GM12891 (cell line): ENCODE measurements around the gene PKNOX2.

Source experiments
- DNase-seq: peaks from one replicate; pipeline ENCODE4 v3.0.0; 2011; ENCODE audit warnings: low spot score; ENCODE audit not compliant: insufficient read length
- FAIRE-seq: peaks from 2 replicates; lab custom pipeline; 2011; peaks lifted over from hg19 to GRCh38; lab: Jason Lieb, UNC
- PAX5 ChIP-seq: IDR thresholded peaks from 2 replicates; pipeline ENCODE4 v1.6.1; 2011; ENCODE audit warnings: low read length, moderate library complexity, mild to moderate bottlenecking; ENCODE audit not compliant: insufficient read depth, severe bottlenecking
- POLR2A ChIP-seq: IDR thresholded peaks from 2 replicates; pipeline ENCODE4 v1.6.1; 2011; ENCODE audit warnings: low read depth, low read length, control low read depth
- POLR2AphosphoS5 ChIP-seq: IDR thresholded peaks from 2 replicates; pipeline ENCODE4 v1.6.1; 2011; ENCODE audit warnings: low read depth, low read length, control low read depth
- POU2F2 ChIP-seq: IDR thresholded peaks from 2 replicates; pipeline ENCODE4 v1.6.1; 2011; ENCODE audit warnings: low read depth, mild to moderate bottlenecking, control low read depth, low read length, moderate library complexity
- SPI1 ChIP-seq: IDR thresholded peaks from 2 replicates; pipeline ENCODE4 v1.6.1; 2011; ENCODE audit warnings: low read depth, low read length, control low read depth
- TAF1 ChIP-seq: IDR thresholded peaks from 2 replicates; pipeline ENCODE4 v1.6.1; 2011; ENCODE audit warnings: low read depth, low read length, control low read depth

PKNOX2 gene

DNA sequence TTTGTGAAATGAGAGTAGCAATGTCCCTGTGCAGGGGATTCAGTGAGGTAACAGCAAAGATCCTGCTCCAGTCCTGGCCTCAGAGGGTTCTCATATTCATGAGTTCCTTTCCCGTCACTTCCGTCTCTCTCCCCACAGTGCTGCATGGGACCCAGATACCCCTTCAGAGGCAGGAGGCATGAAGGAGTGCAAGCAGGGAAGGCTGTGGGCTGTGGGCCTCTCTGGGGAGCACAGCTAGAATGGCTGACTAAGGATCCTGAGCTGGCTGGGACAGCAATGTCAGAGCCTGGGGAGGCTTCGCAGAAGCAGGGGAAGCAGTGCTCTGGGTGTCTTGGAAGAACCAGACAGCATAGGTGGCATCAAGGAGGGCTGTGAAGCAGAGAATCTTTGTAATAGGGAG is 13.0 kb downstream of the PKNOX2 start:
- TF ChIP-seq POLR2A: no peak
- no peak for TF ChIP-seq POLR2AphosphoS5
- TF ChIP-seq TAF1: no peak
- TF ChIP-seq SPI1: no peak
- no peak for TF ChIP-seq POU2F2
- no peak for TF ChIP-seq PAX5
- no peak for DNase-seq
- no peak for FAIRE-seq

DNA sequence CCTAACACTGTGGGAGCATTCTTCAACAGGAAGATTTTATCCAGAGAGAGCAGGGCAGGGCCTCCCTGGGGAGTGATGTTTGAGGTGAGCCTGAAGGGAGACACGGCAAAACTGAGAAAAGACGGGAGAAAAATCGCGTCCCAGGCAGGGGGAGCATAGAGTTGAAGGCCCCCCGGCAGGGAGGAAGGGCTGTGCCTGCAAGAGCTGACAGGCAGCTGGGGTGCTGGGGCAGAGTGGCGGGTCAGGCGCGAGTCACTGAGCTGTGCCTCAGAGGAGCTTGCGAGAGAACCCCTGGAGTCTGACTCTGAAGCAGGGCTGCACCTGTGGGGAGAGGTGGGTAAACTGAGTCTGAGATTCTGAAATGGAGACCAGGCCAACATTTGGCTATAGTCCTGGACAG is 14.8 kb downstream of the PKNOX2 start:
- FAIRE-seq (no peak), DNase-seq (no peak)
- no peak for TF ChIP-seq SPI1

DNA sequence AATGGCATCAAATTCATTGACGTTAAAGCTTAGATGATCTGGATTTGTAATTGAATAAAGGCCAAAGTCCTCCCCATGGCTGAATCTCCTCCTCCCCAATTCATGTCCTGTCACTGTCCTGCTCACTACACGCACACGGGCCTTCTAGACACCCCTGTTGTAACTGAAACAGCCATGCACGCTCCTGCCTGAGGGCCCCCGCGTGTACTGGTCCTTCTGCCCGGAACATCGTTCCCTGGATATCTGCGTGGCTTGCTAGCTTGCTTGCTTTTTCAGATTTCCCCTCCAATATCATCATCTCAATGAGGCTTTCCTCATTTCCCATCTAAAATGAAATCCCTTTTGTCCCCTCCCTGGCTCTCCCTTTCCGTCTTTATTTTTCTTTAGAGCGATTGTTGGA is 15.3 kb downstream of the PKNOX2 start:
- no peak for TF ChIP-seq SPI1
- no peak for TF ChIP-seq POLR2A
- no peak for TF ChIP-seq POLR2AphosphoS5
- TF ChIP-seq TAF1: no peak
- no peak for TF ChIP-seq PAX5
- TF ChIP-seq POU2F2: no peak
- FAIRE-seq (no peak), DNase-seq (no peak)

DNA sequence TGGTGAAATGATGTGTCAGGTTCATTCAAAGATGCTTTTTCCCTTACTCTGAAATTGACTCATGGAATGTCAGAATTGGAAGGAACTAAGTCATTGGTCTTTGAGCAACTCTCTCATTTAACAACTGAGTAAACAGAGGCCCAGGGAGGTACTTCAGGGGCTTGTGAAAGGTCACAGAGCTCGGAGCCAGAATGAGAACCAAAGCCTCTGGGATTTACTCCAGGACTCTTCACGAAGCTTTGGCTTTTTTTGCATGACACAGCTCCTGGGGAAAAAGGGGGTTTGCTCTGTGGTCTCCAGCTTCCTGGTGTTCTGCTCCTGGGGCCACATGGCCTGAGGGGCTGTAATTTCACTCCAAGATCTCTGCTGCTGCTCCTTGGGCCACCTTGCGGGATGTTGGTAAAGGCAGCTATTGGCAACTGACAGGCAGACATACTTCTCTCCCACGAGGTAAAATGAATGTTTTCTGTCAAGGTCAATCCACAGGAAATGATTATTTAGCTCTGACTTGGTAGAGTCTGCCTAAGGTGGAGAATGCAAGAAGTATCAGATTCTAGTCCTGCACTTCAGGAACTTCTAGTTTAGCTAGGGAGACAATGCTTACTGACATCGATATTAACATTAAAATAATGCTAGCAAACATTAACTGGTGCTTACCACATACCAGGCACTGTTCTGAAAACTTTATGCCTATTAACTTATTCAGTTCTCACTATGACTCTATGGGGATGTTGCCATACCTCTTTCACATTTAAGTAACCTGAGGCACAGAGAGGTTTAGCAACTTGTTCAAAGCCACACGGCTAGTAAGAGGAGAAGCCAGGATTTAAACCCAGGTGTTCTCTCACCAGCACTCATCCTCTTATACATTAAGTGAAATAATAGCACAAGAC is 16.1 kb downstream of the PKNOX2 start:
- TF ChIP-seq POLR2A: no peak
- TF ChIP-seq POU2F2: no peak
- no peak for TF ChIP-seq POLR2AphosphoS5
- no peak for TF ChIP-seq TAF1
- no peak for TF ChIP-seq PAX5
- FAIRE-seq: no peak
- no peak for DNase-seq

DNA sequence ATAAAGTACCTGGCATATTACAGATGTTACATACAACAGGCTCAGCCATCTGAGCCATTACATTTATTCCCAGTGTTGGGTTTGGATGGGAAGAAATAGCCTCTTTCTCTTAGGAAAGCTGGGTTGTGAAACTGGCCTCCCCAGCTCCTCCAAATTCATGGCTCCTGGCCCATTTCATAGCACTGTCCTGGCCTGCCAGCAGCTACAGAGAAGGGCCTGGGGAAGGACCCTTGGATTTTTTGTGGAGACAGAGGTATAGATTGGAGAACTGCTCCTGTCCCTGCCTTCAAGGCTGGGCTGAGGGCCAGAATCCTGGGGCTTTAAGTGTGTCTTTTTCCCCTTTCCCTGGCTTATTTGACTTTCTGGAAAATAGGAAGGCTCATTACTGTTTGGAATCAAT is 18.0 kb downstream of the PKNOX2 start:
- no peak for TF ChIP-seq SPI1
- no peak for TF ChIP-seq TAF1
- TF ChIP-seq PAX5: no peak
- no peak for TF ChIP-seq POU2F2
- no peak for TF ChIP-seq POLR2A
- no peak for TF ChIP-seq POLR2AphosphoS5
- DNase-seq: no peak
- no peak for FAIRE-seq

DNA sequence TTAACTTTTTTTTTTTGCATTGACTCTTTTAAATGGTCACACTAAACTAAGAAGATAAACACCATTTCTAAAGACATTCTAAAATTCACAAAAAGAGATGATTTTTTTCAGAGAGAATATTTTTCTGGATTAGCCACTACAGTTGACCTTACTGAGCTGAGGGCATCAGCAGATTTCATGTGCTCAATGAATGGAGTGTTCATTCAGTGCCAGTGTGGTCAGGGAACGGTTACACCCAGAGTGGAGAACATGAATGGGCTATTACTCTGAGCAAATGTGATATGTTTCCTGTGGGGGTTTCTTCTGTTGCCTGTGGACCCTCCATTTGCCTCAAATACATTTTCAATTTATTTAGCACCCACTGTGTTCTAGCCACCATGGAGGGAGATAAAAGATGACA is 19.1 kb downstream of the PKNOX2 start:
- no peak for FAIRE-seq
- TF ChIP-seq POU2F2 (no peak), TAF1 (no peak), SPI1 (no peak), POLR2A (no peak), PAX5 (no peak), POLR2AphosphoS5 (no peak)
- DNase-seq: no peak

DNA sequence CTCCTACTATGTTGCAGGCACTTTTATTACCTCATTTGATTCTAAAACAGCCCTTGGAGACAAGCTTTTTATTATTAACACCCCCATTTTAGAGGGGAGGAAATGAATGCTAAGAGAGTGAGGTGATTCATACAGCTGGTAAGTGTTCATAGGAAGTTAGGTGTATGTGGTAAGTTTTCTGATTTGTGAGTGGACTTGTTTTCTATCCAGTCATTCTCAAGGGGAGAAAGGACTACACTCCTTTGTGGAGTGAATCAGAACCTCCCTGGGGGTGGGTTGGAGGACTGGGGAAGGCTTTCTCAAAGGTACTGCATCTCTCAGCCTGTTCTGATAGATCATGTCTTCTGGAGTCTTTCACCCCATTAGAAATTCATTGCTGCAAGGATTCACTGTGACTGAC is 23.5 kb downstream of the PKNOX2 start:
- FAIRE-seq (no peak), DNase-seq (no peak)

DNA sequence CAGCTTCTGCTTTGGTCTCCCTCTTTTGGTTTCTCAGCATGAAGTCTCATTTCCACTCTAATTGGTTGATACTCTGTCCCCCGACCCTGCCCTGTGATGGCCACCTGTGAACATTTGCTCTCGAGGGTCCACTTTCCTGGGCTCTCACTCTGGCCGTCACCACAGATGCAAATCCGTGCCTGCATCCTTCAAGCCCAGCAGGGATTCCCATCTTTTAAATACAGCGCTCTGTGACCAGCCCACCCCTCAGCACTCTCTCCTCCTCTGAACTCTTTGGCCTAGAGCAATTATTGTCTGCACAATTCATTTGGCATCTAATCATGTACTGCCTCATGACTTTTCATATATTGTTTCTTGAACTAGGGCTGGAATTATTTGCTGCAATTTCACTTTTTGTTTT is 26.0 kb downstream of the PKNOX2 start:
- FAIRE-seq: no peak
- DNase-seq: no peak
- no peak for TF ChIP-seq POLR2AphosphoS5
- no peak for TF ChIP-seq TAF1

More for the DNA sequence above, 23.5 kb downstream of the PKNOX2 start:
- no peak for TF ChIP-seq POLR2AphosphoS5
- TF ChIP-seq POU2F2: no peak
- no peak for TF ChIP-seq SPI1
- TF ChIP-seq POLR2A: no peak
- TF ChIP-seq PAX5: no peak
- TF ChIP-seq TAF1: no peak

DNA sequence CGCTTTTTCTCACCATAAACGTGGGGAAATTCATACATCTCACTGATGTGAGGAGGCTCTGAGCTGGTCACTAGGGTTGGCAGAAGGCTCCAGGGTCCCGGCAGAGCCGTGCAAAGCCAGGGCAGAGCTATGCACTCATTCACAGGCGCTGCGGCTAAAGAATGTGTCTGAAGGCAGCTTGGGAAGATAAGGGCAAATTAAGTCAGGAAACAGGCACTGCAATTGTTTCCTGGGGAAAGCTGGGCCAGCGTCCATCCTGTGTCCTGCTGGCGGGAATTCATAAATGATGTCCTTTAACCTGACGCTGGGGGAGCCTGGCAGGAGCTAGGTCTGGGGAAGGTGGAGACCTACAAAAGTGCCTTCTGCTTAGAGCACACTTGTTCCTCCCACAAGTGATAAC is 27.6 kb downstream of the PKNOX2 start:
- TF ChIP-seq TAF1: no peak
- TF ChIP-seq POLR2AphosphoS5: no peak
- no peak for TF ChIP-seq PAX5
- no peak for TF ChIP-seq POLR2A
- no peak for TF ChIP-seq POU2F2
- no peak for TF ChIP-seq SPI1
- FAIRE-seq: no peak
- DNase-seq: no peak

DNA sequence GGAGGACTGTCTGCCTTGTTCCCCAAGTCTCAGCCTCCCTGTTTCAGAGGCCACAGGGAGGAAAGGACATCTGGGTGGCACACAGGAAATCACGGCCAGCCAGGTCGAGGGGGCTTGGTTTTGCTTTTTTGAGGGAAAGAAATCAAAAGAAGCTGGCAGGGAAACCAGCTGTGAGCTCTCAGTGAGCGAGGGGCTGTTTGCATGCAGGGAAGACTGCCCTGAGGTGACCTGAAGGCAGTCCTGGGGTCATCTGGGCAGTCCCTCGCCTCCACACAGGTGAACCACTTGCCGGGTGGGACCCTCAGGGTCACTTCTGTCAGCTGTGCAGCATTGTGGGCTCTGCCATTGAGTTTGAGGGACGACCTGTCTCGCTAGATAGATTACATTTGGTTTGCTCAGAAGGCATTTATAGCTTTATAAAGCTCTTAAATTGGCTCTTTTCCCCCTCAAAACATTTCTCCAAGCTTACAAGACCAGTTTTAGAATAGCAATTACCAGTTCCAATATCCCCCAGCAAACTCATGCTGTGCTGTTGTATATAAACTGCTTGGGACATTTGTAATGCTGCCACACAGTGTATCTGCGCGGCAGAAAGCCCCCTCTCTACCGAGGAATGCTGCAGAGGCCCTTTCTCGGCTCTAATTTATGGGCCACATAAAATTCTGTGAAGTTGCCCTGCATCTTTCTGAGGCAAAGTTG is 28.3 kb downstream of the PKNOX2 start:
- no peak for FAIRE-seq
- TF ChIP-seq PAX5: no peak
- TF ChIP-seq SPI1: no peak
- no peak for TF ChIP-seq POLR2AphosphoS5
- no peak for TF ChIP-seq TAF1
- no peak for TF ChIP-seq POLR2A
- TF ChIP-seq POU2F2: no peak
- DNase-seq: no peak

DNA sequence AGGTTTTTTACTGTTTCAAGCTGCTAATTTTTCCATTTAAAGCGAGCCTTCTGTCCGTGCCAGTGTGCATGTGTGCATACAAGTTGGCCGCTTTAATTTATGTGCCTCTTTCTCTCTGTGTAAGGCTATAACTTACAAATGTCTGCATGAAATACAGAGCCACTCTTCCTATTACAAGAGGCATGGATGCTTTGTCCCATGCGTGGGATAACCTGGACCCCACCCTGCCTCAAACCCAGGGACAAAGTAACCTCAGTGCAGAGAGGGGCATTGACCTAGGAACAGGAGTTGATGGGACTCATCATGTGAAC is 28.8 kb downstream of the PKNOX2 start:
- no peak for FAIRE-seq
- TF ChIP-seq POLR2A (no peak), PAX5 (no peak), POLR2AphosphoS5 (no peak), POU2F2 (no peak), TAF1 (no peak), SPI1 (no peak)
- DNase-seq: no peak
